Measurements from ENCODE around the gene GSE1.
A peak's percentile ranks its signal among the peaks of the same experiment; 100 is the strongest.

Gene GSE1

DNA sequence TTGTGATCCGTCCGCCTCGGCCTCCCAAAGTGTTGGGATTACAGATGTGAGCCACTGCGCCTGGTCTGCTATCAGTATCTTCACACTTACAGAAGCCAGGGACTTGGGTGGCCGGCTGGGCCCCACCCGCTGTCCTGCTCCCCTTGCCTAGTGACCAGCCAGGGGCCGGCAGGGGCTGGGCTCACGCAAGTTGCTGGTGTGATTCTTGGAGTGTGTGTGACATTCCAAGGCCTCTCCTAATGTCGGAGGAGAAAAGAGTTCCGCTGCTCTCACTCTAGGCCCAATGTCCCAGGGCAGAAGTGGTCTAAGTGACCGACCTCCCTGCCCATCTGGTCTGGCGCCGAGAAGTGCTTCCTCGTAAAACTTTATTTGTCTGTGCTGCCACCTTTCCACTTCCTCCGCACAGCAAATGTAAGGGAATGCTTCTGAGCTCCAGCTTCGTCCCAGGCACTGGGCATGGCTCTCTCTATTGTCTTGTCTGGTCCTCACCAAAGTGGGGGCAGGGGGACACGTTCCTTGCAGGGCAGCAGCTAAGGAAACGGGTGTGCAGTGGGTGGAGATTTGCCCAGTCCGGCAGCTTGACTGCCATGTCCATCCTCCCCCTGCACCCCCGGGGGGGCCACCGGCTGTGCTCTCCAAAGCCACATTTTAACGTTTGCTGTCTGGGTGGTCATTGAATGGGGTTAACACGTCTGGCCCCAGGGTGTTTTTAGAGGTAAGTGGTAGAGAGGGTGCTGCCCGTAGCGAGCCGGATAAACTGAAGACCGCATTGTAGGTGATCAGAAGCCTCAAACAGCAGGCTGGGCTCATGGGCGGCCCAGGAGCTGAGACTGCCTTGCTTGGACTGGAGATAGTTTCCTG lies 7.8 kb upstream of the GSE1 start:
- no peak for DNase-seq (ENCODE audit: low read depth in 2 of 2)

DNA sequence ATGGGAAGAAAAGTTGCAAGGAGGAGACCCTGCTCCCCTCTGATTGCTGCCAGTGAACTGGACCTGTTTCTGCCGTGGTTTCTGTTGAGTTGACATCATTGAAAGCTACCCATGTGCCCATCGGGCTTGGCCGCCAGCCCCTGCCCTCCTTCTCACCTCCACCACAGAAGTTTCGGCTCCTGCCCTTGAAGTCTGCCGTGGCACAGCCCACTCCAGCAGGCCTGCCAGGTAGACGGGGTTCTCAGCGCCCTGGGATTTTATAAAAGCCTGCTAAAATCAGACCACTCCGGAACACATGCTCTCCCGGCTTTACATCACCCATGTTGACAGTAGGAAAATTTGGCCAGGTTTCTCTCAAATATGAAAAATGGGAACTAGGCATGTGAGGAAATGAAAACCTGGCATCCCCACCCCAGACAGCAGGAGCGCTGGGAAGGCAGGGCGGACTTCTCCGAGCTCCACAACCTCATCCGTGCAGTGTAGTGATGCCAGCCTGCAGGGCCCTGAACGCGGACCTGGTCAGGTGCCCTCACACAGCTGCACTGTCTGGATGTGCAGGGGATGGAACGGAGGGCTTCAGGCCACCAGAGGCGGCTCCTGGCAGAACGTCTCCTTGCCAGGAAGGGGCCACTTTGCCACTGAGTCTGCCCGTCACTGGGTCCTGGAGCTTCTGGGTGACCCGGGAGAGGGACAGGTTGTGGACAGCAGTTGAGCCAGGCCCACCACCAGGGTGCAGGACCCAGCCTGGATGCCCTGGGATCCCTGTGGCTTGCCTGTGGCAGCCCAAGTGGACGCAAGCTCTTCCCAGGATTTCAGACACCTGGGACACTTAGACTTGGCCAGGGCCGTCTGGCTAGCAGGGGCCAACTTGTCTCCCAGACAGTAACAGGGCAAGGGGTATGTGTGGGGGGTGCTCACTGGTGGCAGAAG lies 6.9 kb upstream of the GSE1 start:
- no peak for DNase-seq (ENCODE audit: low read depth in 2 of 2)

DNA sequence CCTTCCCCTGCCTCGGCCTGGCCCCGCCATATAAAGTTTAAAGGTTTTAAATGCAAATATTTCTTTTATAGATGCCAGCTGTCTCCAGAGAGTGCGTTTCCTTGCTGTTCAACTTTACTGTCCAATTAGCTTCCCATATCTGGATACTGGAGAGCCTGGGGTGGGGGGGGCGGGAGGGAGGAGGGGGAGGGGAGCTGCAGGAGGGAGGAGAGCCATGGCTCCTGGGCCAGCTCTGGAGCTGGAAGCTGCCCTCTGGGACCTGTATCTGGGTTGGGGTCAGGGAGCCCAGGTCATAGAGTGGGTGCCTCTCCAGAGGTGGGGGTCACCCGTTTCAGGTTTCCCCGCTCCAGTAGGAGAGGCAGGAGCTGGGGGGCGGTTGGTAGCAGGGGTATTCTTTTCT lies 6.2 kb upstream of the GSE1 start:
- DNase-seq (ENCODE audit: low read depth in 2 of 2) = no peak

DNA sequence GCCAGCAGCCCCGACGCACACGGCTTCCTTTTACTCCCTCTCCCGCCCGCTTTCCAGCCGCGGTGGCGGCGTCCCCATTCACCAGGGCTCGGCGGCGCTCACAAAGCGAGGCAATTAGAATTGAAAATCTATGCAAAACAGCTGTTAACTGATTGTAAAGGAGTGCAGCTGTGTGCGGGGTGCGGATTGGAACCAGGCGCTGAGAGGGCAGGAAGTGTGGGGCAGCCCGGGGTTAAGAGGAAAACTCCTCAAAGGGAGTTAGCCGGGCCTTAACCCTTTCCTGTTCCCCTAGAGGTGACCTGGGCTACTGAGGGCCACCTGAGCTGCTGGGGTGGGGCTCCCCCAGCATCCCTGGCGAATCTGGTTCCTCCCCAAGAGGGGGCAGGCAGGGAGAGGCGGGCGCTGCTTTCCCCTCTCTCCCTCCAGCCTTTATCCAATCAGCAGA lies 5.8 kb upstream of the GSE1 start:
- DNase-seq (ENCODE audit: low read depth in 2 of 2) = no peak

DNA sequence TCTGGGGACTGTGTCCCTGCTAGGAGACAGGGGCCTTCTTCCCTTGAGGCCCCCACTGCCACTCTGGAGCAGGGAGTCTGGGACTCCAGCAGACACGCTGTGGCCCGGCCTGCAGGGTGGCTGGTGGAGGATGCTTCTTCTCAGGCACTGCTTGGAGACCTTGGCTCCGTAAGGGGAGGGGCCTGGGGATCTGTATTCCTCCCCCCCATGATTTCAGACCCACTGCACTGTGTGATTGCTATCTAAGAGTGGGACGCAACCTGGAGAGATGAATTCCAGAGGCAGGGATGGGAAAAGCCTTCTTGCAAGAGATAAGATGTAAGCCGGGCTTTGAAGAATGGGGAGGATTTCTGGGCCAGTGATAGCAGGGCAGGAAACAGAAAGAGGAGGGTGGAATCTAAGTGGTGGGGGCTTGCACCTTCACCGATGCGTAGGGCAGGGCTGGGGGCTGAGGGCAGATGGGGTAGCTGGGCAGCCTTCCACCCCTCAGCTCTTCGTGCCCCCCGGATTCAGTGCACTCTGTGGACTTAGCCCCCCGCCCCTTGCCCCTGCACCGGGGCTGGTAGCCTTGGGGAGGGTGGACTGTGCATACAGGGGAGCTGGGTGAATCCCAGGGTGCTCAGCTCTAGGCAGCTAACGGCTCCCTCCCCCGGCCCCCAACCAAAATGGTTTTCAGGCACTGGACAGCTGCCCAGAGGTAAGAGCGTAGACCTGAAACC lies 5.2 kb upstream of the GSE1 start:
- no peak for DNase-seq (ENCODE audit: low read depth in 2 of 2)

DNA sequence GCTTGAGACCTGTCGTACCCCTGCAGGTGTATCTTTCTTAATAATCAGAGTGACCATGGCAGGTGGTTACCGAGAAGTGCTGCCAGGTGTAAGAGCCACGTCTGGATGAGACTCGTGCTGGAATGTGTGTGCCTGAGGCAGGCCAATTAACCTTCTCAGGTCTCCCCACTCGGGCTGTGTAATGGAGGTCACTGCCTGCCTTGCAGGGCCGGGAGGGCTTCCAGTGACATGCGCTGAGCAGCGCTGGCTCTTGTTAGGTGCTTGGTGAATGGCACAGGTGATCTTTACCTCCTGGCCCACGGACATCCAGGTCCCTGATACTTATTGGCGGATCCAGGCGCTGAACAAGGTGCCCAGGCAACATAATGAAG lies 4.6 kb upstream of the GSE1 start:
- no peak for DNase-seq (ENCODE audit: low read depth in 2 of 2)

DNA sequence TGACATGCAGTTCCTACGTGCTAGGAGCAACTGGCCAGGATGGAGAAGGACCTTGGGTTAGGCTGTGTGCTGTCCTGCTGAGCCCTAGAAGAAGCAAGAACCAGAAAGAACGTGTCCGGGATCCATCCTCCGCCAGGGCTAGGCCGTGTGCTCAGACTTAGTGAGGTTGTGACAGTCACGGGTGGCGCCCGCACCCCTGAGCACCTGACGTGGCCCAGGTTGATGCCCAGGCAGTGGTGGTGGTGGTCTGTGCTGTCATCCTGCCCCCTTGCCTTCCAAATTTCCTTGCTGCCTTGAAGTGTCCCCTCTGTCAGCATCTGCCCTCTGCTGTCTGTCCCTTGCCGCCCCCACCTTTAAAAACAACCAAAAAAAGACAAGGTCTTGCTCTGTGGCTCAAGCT lies 4.2 kb upstream of the GSE1 start:
- no peak for DNase-seq (ENCODE audit: low read depth in 2 of 2)

DNA sequence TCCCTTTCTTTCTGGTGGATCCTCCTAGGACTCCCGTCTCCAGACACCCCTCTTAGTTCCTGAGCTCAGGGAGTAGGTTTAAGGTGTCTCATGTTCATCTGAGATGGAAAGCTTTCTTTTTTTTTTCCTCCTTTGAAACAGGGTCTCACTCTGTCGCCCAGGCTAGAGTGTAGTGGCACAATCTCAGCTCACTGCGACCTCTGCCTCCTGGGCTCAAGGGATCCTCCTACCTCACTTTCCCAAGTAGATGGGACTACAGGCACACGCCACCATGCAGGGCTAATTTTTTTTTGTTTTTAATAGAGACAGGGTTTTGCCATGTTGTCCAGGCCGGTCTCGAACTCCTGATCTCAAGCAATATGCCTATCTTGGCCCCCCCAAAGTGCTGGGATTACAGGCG lies 3.6 kb upstream of the GSE1 start:
- DNase-seq (ENCODE audit: low read depth in 2 of 2) = no peak

DNA sequence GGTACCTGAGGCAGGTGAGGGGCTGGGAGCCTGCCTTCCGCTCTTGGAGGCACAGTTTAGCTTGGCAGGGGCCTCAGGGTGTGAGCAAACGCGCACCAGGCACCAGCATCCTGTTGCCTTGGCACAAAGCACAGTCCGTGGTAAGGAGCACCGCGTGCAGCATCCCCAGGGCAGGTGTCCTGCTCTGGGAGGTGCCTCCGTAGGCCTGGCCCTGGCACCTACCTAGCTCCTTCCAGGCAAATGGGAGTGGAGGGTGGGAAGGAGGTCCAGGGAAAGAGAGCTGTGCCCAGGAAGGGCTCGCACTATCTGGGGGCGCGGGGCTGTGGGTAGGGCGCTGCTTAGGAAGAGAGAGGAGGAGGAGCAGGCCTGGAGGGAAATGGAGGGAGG lies 3.1 kb upstream of the GSE1 start:
- no peak for DNase-seq (ENCODE audit: low read depth in 2 of 2)

DNA sequence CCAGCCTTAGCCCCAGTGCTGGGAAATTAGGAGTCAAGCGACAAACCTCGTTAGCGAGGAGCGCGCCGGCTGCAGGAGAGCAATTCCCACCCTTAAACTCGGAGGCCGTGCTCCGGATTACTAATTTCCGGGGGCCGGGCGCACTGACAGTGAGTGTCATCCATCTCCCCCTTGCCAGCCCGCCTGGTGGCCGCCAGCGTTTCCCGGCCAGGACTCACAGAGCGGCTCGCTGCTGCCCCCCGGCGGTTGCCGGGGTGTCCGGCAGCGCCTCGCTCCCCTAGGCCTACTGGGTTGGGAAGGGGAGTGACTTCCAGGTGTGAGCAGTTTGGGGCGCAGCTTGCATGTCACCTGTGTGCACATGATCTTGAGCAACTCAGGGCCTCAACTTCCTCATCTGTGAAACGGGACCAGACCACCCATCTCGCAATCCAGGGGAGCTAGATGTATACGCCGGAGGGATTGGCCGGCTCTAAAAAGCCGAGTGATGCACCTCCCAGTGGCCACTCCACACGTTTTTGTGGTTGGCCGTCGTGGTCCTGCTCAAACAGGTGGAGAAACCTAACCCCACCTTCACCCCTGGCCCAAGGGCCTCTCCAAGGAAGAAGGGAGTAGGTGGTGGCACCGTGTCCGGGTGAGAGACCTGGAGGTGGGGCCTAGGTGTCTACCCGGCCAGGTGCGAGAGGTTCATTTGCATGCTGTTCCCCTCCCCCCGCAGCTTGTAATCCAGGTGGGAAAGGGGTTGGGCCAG lies 2.5 kb upstream of the GSE1 start:
- peak; percentile 83 to 87 for DNase-seq (ENCODE audit: low read depth in 2 of 2)

DNA sequence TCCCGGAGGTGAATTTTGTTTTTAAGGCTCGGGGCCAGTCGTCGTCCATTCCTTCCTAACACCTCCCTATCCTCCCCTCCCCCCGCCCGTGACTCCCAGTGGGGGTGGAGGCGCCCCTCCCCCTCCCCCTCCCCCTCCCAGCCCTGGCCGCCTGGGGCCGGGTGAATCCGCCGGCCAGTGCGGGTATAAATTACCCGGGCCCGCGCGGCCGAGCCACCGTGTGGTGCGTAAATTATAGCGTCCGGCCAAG lies 2.0 kb upstream of the GSE1 start:
- no peak for DNase-seq (ENCODE audit: low read depth in 2 of 2)

DNA sequence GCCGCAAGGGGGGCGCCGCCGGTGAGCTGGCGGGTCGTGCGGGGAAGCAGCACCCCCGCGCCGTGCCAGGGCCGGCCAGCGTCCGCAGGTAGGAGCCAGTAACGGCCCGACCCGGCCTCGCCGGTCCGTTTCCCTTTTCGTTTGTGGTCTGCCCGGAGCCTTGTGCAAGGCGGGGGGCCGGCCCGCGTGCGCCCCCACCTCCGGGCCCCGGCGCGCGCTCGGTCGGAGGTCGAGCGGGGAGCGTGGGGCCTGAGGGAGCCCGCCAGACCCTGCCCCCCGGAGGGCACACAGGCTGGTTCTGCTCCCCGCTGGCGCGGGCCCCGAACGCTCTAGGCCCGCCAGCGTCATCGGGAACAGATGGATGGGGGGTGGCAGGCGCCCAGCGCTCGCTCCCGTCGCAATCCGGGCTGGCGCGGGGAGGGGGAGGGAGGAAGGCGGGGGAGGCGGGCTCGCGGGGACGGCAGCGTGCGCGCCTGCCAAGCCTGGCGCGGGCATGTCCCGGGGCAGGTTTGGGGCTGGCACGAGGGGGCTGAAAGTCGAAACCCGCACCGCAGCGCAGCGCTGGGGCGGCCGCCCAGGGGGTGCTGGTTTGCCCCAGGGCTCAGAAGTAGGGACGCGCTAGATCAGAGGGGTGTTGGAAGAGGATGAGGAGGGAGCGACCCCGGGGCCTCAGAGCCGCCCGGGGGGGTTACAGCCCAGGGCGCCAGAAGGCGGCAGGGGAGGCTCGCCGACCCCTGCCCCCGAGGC lies 1.5 kb upstream of the GSE1 start:
- DNase-seq (ENCODE audit: low read depth in 2 of 2) = peak; percentile 25 to 34

DNA sequence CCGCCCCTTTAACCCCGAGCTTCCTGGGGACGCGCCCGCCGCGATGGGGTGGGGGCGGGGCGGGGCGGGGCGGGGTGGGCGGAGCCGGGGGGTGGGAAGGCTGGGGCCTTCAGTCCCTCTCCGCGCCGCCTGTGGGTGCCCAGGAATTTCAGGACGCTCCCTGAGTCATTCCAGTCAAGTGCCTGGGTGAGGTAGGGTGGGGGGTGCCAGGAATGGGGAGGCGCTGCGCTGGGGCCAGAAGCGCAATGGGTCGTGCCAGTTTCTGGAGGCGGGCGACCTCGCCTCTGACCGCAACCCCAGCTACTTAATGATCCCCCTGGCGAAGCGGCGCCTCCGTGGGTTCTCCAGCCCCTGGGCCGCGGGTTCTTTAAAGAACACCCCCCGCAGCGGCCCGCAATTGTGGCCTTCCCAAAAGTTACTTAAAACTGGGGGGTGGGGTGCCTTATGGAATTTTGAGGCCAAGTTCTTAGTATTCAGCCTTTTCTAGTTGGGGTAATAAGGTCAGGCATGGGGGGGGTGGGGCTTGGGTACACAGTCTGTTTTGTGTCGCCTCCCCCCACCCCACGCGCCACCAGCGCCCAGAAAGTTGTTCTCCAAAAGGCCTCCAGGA lies 826 bp upstream of the GSE1 start:
- no peak for DNase-seq (ENCODE audit: low read depth in 2 of 2)

DNA sequence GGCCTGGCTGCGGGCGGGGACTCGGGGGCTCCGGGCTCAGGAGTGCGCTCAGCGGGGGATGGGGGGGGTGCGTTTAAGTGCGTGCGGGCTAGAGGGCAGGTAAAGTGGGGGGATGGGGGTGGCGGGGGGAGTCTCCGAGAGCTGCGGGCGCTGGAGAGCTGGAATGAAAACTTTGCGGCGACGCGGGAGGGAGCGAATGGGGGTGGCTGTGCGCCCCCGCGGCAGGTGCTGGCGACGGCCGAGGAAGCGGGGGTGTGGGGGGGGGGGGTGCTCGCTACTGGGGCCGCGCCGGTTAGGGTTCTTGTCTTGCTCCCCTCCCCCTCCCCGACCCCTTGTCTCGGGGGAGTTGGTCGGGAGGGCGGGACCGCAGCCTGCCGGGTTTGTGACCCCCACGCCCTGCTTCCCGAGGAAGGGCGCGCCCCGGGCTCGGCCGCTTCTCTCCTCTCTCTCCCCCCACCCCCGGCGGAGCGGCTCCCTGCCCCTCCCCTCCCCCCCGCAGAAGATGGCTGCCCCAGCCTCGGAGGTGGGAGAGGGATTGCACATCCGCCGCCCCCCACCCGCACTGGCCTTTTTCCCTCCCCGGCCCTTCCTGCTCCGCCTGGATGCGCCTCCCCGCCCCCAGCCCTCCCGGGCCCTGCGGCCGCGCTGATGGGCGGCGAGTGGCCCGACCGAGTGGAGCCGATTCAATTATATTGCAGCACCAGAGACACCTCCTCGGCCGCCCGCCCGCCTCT lies 649 bp downstream of the GSE1 start:
- DNase-seq (ENCODE audit: low read depth in 2 of 2) = no peak

DNA sequence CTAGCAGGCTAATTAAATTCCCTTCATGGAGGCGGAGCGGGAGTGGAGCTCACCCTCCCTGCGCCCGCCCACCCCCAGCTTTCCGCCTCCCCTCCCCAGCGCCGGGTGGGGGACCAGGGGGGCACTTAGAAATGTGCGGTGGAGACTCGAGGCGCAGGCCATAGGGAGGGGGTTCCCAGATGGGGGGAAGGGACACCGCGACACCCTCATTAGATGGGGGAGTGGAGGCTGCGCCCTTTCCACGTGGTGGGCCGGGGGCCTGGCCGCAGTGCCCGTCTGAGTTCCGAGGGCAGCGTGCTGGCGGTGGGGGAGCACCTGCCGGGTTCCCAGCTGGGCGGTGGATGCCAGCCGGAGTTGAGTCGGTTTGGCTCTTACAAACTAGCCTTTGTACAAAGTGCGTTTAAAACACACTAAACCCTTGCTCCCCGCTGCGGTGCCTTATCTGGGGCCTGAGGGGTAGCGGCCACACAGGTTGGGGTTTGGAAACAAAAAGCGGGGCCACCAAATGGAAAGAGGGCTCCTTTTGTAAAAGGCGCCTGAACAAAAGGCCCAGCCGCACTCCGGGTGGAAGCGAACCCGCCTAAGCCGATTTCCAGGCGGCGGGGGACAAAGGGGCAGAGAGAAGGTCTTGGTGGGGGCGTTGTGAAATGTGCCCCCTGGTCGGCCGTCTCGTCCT lies 1.4 kb downstream of the GSE1 start:
- DNase-seq (ENCODE audit: low read depth in 2 of 2) = no peak

DNA sequence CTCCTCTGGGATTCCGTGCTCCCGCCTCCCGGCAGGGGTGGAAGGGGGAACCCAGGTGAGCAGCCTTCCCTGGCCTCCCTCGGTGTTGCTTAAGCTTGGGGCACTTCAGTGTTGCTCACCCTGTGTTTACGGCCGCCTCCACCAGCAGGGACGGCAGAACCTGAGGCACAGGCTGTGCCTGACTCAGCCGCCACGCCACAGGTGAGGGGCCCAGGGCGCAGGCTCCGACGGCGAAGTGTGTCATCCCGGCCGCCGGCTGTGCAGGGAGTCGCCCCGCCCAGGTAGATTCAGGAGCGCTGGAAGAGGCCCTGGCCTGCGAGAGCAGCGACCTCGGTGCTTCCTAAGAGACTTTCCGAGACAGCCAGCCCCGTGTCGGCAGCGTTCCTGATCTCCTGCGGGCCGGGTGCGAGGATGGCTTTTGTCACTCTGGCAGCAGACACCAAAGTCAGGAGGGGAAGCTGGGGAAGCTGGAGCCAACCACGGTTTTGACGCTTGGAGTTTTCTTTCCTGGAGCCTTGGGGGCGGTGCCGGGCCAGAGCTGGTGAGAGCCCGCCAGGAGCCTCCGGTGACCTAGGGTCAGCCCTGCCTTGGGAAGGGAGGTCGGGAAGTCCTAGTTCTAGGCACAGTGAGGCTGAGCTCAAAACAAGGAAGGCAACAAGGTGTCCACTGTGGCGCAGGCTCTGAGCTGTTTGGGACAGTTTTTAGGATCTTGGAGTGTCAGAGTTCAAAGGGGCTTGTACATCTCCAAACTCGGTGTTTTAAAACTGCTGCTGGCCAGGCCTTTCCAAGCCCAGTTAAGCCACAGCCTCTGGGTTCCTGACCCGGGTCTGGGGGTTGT lies 2.1 kb downstream of the GSE1 start:
- peak; percentile 71 to 75 for DNase-seq (ENCODE audit: low read depth in 2 of 2)

DNA sequence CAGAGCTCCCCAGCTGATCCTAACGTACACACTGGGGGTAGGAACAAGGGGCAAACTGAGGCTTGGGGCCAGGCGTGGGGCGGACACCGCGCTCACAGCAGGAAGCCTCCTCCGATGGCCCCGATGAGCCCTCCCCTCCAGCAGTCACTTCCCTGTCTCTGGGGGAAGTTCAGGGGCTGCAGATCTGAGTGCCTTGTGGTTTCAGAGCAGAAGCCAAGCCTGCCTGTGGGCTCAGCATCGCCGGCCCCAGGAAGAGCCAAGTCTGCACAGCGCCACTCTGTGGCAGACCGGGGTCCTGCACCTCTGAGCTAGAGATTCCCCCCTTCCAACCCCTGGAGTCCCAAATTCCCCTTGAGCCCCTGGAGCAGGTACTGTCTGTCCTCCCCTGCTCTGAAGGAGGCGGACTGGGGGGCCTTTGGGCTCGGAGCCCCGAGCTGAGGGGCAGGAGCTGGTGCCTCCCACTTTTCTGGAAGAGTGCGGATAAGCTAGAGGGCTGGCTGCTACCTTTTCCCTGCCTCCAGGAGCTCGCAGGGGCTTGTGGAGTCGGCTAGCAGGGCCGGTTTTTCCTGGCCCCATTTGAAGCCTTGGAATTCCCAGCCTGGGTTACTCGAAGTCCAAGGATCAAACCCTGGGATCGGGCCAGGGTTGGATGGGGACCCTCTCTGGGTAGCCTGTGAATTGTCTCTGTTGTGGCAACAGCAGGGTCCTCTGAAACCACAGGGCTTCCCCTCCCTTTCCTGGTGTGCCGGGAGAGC lies 2.9 kb downstream of the GSE1 start:
- DNase-seq (ENCODE audit: low read depth in 2 of 2) = peak; percentile 72 to 73
